Measurements from ENCODE around the gene MEGF11. TPM values are rescaled to one million over a fixed set of nuclear protein-coding genes. Genes with fewer than 3 reads are reported as not detected.

The MEGF11 gene
- total RNA-seq, 6 experiments from 2014 or later: not detected

DNA sequence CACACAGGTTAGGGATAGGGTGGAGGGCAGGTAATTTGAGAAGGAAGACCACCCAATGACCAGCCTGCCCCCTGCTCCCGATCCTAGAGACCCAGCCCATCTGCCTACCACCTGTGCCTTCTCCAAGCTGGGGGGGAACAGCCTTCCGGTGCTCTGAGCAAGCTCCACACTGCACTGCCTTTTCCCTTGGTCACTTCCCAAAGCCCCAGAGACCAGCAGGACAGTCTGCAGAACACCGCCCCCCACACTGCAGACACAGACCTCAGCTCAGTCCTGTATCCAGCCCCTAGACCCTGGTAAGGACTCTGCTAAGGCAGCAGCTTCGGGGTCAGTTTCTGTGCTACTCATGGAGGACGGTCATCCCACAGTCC lies 156.9 kb downstream of the MEGF11 start:
- Mint-ChIP-seq H3K4me3 (no peak overlapping the region), H3K27me3 (ENCODE audit: insufficient read depth) (peaks cover 74% of the 10 kb centered on the region), H3K9me3 (no peaks in the 10 kb centered on the region), H3K4me1 (ENCODE audit: low read depth) (no peaks in the 10 kb centered on the region), H3K36me3 (ENCODE audit: low read depth) (no peaks in the 10 kb centered on the region), H3K27ac (no peak overlapping the region)
- TF ChIP-seq, protein P1, sequence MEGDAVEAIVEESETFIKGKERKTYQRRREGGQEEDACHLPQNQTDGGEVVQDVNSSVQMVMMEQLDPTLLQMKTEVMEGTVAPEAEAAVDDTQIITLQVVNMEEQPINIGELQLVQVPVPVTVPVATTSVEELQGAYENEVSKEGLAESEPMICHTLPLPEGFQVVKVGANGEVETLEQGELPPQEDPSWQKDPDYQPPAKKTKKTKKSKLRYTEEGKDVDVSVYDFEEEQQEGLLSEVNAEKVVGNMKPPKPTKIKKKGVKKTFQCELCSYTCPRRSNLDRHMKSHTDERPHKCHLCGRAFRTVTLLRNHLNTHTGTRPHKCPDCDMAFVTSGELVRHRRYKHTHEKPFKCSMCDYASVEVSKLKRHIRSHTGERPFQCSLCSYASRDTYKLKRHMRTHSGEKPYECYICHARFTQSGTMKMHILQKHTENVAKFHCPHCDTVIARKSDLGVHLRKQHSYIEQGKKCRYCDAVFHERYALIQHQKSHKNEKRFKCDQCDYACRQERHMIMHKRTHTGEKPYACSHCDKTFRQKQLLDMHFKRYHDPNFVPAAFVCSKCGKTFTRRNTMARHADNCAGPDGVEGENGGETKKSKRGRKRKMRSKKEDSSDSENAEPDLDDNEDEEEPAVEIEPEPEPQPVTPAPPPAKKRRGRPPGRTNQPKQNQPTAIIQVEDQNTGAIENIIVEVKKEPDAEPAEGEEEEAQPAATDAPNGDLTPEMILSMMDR (IDR thresholded peaks at IDR 0.05): no peak
- DNase-seq: no peak

DNA sequence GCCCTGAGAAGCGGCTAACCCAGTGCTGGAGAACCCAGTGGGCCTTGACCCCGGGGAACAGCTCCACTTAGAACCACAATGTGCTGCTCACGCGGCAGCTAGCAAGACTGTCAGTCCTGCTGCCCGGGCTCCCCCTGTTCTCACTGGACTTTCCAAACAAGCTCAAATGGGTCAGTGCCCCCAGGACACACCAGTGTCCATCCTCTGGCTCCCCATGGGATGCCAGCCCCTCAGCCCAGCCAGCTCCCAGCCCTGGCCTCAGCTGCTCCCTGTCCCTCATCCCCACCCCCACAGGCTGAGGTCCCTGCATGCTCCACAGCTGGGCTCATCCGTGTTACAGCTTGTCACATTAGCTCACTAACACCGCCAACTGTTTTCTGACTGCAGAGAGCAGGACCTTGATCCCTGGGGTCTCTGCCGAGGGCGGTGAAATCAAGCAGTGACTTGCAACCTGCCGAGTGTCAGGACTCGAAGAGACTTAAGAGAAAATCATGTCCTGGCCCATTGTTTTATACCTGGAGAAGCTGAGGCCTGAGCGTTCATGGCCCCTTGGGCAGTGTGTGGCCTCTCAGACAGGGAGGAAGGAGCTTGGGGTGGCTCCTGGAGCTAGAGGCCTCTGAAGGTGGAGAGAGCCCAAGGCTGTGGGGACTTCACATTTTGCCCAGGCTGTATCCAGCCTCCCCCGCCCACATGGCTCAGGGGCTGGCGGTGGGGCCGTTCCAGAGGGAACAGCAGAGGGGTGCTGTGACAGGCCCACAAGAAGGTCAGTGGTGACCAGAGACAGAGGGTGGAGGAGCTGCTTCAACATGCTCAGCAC lies 157.5 kb downstream of the MEGF11 start:
- Mint-ChIP-seq H3K4me3 (no peak overlapping the region), H3K36me3 (ENCODE audit: low read depth) (no peaks in the 10 kb centered on the region), H3K9me3 (no peaks in the 10 kb centered on the region), H3K4me1 (ENCODE audit: low read depth) (no peaks in the 10 kb centered on the region), H3K27me3 (ENCODE audit: insufficient read depth) (peaks cover 72% of the 10 kb centered on the region), H3K27ac (no peak overlapping the region)
- TF ChIP-seq, protein P1 (IDR thresholded peaks at IDR 0.05): no peak
- no peak for DNase-seq

- TF ChIP-seq, protein P1 (IDR thresholded peaks at IDR 0.05): no peak
- no peaks in the 10 kb centered on the region for H3K36me3 Mint-ChIP-seq (ENCODE audit: low read depth)
- peaks cover 70% of the 10 kb centered on the region for H3K27me3 Mint-ChIP-seq (ENCODE audit: insufficient read depth)
- no peaks in the 10 kb centered on the region for H3K4me1 Mint-ChIP-seq (ENCODE audit: low read depth)
- DNase-seq: no peak
- H3K27ac Mint-ChIP-seq: no peak overlapping the region
- H3K4me3 Mint-ChIP-seq: no peak overlapping the region
- H3K9me3 Mint-ChIP-seq: no peaks in the 10 kb centered on the region
Measured at GRCh38 chr15:66094331-66094730, 159.2 kb downstream of the MEGF11 start.

GRCh38 chr15:66092053-66093016 lies 161.2 kb downstream of the MEGF11 start:
- Mint-ChIP-seq H3K27me3 (ENCODE audit: insufficient read depth) (peaks cover 68% of the 10 kb centered on the region), H3K9me3 (no peaks in the 10 kb centered on the region)
- no peak for DNase-seq

GRCh38 chr15:66089509-66089908 lies 164.0 kb downstream of the MEGF11 start:
- Mint-ChIP-seq H3K9me3 (no peaks in the 10 kb centered on the region), H3K27ac (no peak overlapping the region), H3K4me3 (no peak overlapping the region), H3K27me3 (ENCODE audit: insufficient read depth) (peaks cover 57% of the 10 kb centered on the region), H3K4me1 (ENCODE audit: low read depth) (no peaks in the 10 kb centered on the region), H3K36me3 (ENCODE audit: low read depth) (no peaks in the 10 kb centered on the region)
- DNase-seq: no peak
- TF ChIP-seq, protein P1 (IDR thresholded peaks at IDR 0.05): no peak

More at GRCh38 chr15:66092053-66093016, 161.2 kb downstream of the MEGF11 start:
- no peaks in the 10 kb centered on the region for H3K36me3 Mint-ChIP-seq (ENCODE audit: low read depth)
- H3K4me3 Mint-ChIP-seq: no peak overlapping the region
- no peak overlapping the region for H3K27ac Mint-ChIP-seq
- no peaks in the 10 kb centered on the region for H3K4me1 Mint-ChIP-seq (ENCODE audit: low read depth)
- TF ChIP-seq, protein P1 (IDR thresholded peaks at IDR 0.05): no peak

Measured in HFFc6 (cell line).